ENCODE measurements around the gene ERVMER34-1. TPM values are rescaled to one million over a fixed set of nuclear protein-coding genes. Genes with fewer than 3 reads are reported as not detected.

Gene ERVMER34-1
- total and polyA plus RNA-seq, 8 donors, result 0.30 to 3.0 (median 0.49) TPM; not detected in 4

DNA sequence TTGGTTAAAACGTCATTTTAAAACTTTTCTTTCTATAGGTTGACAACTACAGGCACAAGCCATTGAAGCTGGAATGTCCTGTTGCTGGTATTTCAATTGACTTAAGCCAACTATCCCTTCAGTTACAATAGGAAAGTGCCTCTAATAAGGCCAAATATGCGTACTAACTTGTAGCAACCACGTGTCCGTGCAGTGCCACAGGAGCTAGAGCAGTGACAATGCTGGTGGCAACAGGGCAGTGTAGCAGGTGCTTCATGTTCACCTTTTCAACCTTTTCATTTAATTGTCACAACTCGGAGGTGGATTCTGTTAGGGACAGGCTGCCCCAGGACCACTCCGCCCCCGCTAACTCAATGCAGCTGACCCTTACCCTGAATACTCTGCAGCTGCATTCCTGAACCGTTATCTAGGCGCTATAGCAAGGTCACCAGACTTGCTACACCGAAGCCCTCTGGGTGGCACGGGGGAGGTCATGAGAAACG lies 37.7 kb downstream of the ERVMER34-1 start:
- no peaks in the 10 kb centered on the region for H3K27me3 ChIP-seq
- H3K4me3 ChIP-seq, result peak overlapping the region; percentile 71 to 96 (median 84)
- intact Hi-C loops (cut with DNase I; ENCODE audit: low total_unique reads), result loop anchor here (10.0 kb wide), 1 partner anchor 49 kb away; no protein-coding TSS in a partner anchor
- WGBS, 5 donors, result 44 to 53% (median 48%) methylated on average over 12 of the region's 12 CpGs
- H3K9me3 ChIP-seq, result no peaks in the 10 kb centered on the region
- peaks cover 0 to 39% (median 26%) of the 10 kb centered on the region in 4 donors for H3K36me3 ChIP-seq
- H3K4me1 ChIP-seq, result peaks cover 23 to 45% (median 37%) of the 10 kb centered on the region in 4 donors
- H3K27ac ChIP-seq, result peak overlapping the region; percentile 33 to 99 (median 98)
- DNase-seq, result peak in 1 of 2 donors; percentile 28
- TF ChIP-seq POLR2AphosphoS5 (IDR thresholded peaks at IDR 0.05), result no peak
- no peak for TF ChIP-seq POLR2A (IDR thresholded peaks at IDR 0.05)
- TF ChIP-seq EP300 (IDR thresholded peaks at IDR 0.05), result no peak

DNA sequence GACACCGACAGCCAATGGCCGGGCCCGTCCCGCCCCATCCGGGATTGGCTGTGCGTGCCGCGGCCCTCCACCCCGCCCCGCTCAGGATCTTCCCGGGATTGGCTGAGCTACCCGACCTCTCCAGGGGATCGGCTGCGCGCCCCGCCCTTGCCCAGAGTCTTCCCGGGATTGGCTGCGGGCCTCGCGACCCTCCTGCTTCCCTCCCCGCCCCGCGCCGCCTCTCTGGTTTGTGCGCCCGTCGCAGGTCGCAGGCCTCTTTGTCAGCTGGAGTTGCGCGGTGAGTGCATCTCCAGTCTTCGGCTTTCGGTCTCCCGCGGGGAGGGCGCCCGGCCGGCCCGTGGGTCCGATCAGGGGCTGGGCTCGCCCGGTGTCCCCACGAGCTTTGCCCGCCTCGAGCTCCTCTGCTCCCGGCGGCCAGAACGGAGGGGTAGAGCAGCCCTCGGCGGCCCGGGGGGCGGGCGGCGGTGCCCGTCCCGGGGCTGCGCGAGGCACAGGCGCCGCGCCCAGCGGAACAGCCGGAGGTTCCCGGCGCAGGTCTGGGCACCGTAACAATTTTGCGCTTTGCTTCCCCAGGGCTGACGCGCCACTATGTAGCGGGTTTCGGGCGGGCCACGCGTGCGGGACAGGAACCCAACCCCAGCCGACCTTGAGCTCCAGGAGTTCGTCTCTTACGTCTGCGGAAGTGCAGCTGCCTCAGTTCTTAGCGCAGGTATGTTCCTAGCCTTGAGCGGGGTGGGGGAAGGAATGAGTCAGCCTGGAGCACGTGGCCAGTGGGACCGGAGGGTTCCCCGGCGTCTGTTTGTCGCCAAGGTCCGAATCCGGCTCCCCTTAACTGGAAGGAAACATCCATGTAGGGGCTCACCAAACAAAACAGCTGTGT lies 38.7 kb downstream of the ERVMER34-1 start:
- Histone ChIP-seq H3K4me3 (peak overlapping the region; percentile 71 to 96 (median 84)), H3K27ac (peak overlapping the region; percentile 95 to 99 (median 98)), H3K9me3 (no peaks in the 10 kb centered on the region), H3K27me3 (no peaks in the 10 kb centered on the region), H3K36me3 (peaks cover 0 to 39% (median 26%) of the 10 kb centered on the region in 4 donors), H3K4me1 (peaks cover 23 to 45% (median 37%) of the 10 kb centered on the region in 4 donors)
- DNase-seq, result peak; percentile 99
- intact Hi-C loops (cut with DNase I; ENCODE audit: low total_unique reads), result loop anchor here (10.0 kb wide), 1 partner anchor 48 kb away; no protein-coding TSS in a partner anchor
- TF ChIP-seq POLR2A (IDR thresholded peaks at IDR 0.05) (peak in 2 of 4 donors; percentile 59 to 75), POLR2AphosphoS5 (IDR thresholded peaks at IDR 0.05) (peak; percentile 93 to 99 (median 98)), EP300 (IDR thresholded peaks at IDR 0.05) (no peak)
- TF ChIP-seq, protein P1, sequence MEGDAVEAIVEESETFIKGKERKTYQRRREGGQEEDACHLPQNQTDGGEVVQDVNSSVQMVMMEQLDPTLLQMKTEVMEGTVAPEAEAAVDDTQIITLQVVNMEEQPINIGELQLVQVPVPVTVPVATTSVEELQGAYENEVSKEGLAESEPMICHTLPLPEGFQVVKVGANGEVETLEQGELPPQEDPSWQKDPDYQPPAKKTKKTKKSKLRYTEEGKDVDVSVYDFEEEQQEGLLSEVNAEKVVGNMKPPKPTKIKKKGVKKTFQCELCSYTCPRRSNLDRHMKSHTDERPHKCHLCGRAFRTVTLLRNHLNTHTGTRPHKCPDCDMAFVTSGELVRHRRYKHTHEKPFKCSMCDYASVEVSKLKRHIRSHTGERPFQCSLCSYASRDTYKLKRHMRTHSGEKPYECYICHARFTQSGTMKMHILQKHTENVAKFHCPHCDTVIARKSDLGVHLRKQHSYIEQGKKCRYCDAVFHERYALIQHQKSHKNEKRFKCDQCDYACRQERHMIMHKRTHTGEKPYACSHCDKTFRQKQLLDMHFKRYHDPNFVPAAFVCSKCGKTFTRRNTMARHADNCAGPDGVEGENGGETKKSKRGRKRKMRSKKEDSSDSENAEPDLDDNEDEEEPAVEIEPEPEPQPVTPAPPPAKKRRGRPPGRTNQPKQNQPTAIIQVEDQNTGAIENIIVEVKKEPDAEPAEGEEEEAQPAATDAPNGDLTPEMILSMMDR (IDR thresholded peaks at IDR 0.05), result no peak
- WGBS, 5 donors, result 0 to 1% (median 0%) methylated on average over 35 to 87 of the region's 87 CpGs

DNA sequence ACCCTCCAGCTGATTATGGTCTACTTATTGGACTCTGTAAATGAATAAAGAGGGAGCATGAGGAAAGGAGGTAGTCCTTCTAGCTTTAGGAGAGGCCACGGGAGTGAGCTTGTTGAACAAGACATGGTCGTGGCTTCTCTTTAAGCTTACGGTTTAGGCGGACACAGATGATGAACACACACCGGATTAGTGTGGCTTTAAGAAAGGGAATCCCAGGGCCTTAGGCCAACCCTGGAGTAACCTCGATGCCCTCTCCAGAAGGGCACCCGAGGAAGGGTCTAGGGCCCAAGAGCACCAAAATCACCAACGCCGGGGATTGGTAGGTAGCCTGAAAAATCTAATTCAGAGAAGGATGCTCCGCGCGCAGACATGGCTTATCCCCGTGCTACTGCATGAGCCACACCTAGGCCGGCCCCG lies 39.4 kb downstream of the ERVMER34-1 start:
- H3K27ac ChIP-seq, result peak overlapping the region; percentile 52 to 99 (median 98)
- peaks cover 23 to 45% (median 37%) of the 10 kb centered on the region in 4 donors for H3K4me1 ChIP-seq
- H3K27me3 ChIP-seq, result no peaks in the 10 kb centered on the region
- H3K36me3 ChIP-seq, result peaks cover 0 to 33% (median 20%) of the 10 kb centered on the region in 4 donors
- 13 to 28% (median 18%) methylated on average over 14 to 15 of the region's 15 CpGs for WGBS, 5 donors
- intact Hi-C loops (cut with DNase I; ENCODE audit: low total_unique reads), result loop anchor here (10.0 kb wide), 1 partner anchor 47 kb away; no protein-coding TSS in a partner anchor
- H3K4me3 ChIP-seq, result peak overlapping the region; percentile 71 to 96 (median 84)
- no peak for DNase-seq
- TF ChIP-seq, protein P1 (IDR thresholded peaks at IDR 0.05), result no peak
- TF ChIP-seq POLR2A (IDR thresholded peaks at IDR 0.05), result no peak
- no peak for TF ChIP-seq POLR2AphosphoS5 (IDR thresholded peaks at IDR 0.05)
- TF ChIP-seq EP300 (IDR thresholded peaks at IDR 0.05), result no peak
- no peaks in the 10 kb centered on the region for H3K9me3 ChIP-seq

DNA sequence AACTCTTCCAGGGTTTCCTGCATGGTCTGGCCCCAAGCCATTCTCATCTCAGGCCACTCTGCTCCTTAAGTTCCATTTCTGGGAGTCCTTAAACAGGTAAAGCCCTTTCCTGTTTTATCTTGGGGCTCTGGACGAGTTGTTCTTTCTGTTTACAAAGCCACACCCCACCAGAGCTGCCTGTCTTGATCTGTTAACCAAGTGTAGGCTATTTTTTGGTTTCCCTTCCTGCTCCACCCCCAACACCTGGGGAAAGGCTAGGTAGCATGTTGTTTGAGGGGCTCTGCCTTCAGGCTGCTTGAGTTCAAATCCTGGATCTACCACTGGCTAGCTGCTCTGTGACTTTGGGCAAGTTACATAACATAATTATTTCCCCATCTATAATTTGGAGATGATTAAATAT lies 40.0 kb downstream of the ERVMER34-1 start:
- DNase-seq, result peak; percentile 29 to 51
- TF ChIP-seq EP300 (IDR thresholded peaks at IDR 0.05), result no peak
- no peak for TF ChIP-seq POLR2A (IDR thresholded peaks at IDR 0.05)
- TF ChIP-seq POLR2AphosphoS5 (IDR thresholded peaks at IDR 0.05), result no peak
- Histone ChIP-seq H3K9me3 (no peaks in the 10 kb centered on the region), H3K27ac (peak overlapping the region; percentile 3 to 99 (median 98)), H3K4me3 (no peak overlapping the region), H3K36me3 (peaks cover 0 to 28% (median 14%) of the 10 kb centered on the region in 4 donors), H3K4me1 (peaks cover 23 to 44% (median 37%) of the 10 kb centered on the region in 4 donors), H3K27me3 (no peaks in the 10 kb centered on the region)
- intact Hi-C loops (cut with DNase I; ENCODE audit: low total_unique reads), result loop anchor here (10.0 kb wide), 1 partner anchor 46 kb away; no protein-coding TSS in a partner anchor
- 16 to 46% (median 38%) methylated on average over 1 of the region's 1 CpG for WGBS, 5 donors

DNA sequence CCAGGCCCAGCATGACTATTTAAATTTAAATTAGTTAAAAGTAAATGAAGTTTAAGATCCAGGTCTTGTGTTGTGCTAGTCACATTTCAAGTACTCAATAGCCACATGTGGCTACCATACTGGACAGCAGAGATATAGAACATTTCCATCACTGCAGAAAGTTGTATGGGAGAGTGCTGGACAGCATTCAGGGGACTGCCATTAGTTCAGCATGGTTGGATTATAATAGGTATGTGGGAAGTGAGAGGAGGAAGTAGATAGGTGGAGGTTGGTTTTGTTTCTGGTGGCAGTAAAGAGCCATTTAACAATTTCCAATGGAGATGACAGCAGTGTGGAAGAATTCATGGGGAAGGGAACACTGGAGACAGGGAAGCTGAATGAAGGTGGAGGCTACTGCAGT lies 42.1 kb downstream of the ERVMER34-1 start:
- Histone ChIP-seq H3K4me1 (peaks cover 12 to 23% (median 21%) of the 10 kb centered on the region in 4 donors), H3K27ac (no peak overlapping the region), H3K9me3 (no peaks in the 10 kb centered on the region), H3K4me3 (no peak overlapping the region), H3K36me3 (peaks cover 0 to 6% (median 0%) of the 10 kb centered on the region in 4 donors), H3K27me3 (no peaks in the 10 kb centered on the region)
- no peak for DNase-seq
- no peak for TF ChIP-seq POLR2AphosphoS5 (IDR thresholded peaks at IDR 0.05)
- TF ChIP-seq, protein P1 (IDR thresholded peaks at IDR 0.05), result no peak
- intact Hi-C loops (cut with DNase I; ENCODE audit: low total_unique reads), result no loop called here
